Measurements from ENCODE around the gene CD164. TPM values are rescaled to one million over a fixed set of nuclear protein-coding genes. Genes with fewer than 3 reads are reported as not detected.

The CD164 gene
- total RNA-seq, 2 experiments from 2014 or later: 223 to 229 TPM

DNA sequence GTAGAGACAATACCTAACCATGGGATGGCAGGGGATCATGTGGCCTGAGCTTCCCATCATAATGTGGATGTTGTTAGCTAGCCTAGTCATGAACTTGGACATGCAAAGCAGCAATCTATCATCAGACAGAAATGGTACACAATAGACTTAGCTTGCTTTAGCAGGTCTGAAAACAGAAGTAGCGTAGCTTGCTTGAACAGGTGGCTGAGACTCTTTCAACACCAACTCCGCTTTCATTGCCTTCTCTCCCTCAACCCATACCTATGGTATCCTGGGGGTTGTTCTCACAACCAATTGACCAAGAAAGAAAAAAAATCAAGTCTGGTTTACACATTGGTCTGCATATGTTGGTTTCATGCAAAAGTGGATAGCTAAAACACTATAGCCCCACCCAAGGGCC is 23.0 kb downstream of the CD164 start:
- no peak for DNase-seq
- peaks cover 88% of the 10 kb centered on the region for H3K36me3 Mint-ChIP-seq
- CTCF ChIA-PET: no interaction called here
- peaks cover 9% of the 10 kb centered on the region for H3K4me1 Mint-ChIP-seq (ENCODE audit: low read depth)
- no peak overlapping the region for H3K4me3 Mint-ChIP-seq
- POLR2A ChIA-PET: interaction anchor here (1.4 kb wide), 1 partner anchor 18 kb away, joined by 5 read pairs; no protein-coding TSS in a partner anchor
- H3K9me3 Mint-ChIP-seq: peaks cover 13% of the 10 kb centered on the region
- no peaks in the 10 kb centered on the region for H3K27me3 Mint-ChIP-seq
- intact Hi-C loops (cut with micrococcal nuclease): no loop called here
- H3K27ac Mint-ChIP-seq: no peak overlapping the region

DNA sequence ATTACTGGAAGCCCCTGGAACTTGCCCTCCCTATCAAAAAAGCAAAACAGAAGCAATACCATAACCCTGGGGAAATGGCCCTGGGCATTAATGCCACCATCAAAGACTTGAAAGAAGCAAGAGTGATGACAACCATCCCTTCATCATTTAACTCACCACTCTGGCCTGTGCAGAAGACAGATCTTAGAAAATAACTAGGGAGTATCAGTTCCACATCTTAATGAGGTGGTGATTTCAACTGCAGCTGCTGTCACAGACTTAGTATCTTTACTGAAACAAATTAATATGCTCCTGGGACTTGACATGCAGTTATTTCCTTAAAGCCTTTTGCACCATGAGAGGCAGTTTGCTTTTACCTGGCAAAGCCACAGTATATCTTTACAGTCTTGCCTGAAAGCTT is 24.1 kb downstream of the CD164 start:
- no peak overlapping the region for H3K27ac Mint-ChIP-seq
- ChIA-PET POLR2A (interaction anchor here (1.4 kb wide), 1 partner anchor 19 kb away, joined by 5 read pairs; no protein-coding TSS in a partner anchor), CTCF (no interaction called here)

DNA sequence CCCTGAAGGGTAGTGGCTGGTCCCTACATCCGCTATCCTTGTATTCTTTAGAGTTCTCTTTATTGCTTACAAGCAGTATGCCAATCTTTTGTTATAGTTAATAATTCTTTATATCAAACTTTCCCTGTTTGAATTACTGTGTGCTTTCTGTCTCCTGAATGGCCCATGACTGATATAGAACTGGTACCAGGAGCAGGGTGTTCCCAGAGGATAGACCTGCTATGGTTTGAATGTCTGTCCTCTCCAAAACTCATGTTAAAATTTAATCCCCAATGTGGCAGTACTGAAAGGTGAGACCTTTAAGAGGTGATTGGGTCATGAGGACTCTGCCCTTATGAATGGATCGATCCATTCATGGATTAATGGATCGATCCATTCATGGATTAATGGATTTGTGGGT is 26.0 kb downstream of the CD164 start:
- Mint-ChIP-seq H3K4me1 (ENCODE audit: low read depth) (no peaks in the 10 kb centered on the region), H3K27ac (no peak overlapping the region), H3K4me3 (no peak overlapping the region), H3K36me3 (peaks cover 74% of the 10 kb centered on the region), H3K9me3 (peaks cover 13% of the 10 kb centered on the region), H3K27me3 (no peaks in the 10 kb centered on the region)
- CTCF ChIA-PET: no interaction called here
- no peak for DNase-seq
- POLR2A ChIA-PET: no interaction called here
- intact Hi-C loops (cut with micrococcal nuclease): no loop called here

More for the DNA sequence above, 24.1 kb downstream of the CD164 start:
- no peak overlapping the region for H3K4me3 Mint-ChIP-seq
- intact Hi-C loops (cut with micrococcal nuclease): no loop called here
- H3K36me3 Mint-ChIP-seq: peaks cover 83% of the 10 kb centered on the region
- no peak for DNase-seq
- no peaks in the 10 kb centered on the region for H3K27me3 Mint-ChIP-seq
- peaks cover 13% of the 10 kb centered on the region for H3K9me3 Mint-ChIP-seq
- peaks cover 3% of the 10 kb centered on the region for H3K4me1 Mint-ChIP-seq (ENCODE audit: low read depth)

DNA sequence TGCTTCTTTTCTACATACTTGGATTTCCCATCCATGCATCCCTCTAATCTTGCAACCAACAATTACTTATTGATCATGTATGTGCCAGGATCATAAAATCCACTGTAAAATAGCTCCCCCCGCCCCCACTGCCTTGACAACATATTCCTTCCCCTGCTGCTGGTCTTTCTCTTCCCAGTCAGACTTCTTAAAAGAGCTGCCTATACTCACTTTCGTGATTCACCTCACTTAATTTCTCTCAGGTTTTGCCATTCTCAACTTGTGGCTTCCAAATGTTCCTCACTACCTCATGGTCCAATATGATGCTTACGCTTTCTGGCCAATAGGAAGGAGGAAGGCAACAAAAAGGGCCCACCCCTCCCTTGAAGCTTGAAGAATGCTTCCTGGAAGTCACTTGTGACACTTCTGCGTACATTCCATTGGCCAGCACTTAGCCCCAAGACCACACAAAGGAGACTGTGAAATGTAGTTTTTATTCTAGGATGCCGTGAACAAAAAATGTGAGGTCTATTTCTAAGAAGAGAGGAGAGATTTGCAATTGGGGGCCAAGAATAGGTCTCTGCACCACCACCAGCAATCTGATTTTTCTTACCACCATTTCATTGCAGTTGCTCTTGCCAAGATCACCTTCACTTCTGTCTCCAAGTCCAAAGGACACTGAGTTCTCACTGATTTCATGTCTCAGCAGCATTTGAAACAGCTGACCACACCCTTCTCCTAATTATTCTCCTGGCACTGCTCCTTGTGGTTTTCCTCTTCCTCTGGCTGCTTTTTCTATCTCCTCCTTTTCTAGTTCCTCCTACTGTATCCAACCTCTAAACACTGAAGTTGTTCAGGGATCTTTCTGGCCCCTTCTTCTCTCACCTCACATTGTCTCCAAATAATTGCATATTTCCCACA is 30.8 kb downstream of the CD164 start:
- Mint-ChIP-seq H3K4me3 (no peak overlapping the region), H3K4me1 (ENCODE audit: low read depth) (no peaks in the 10 kb centered on the region), H3K27me3 (no peaks in the 10 kb centered on the region), H3K27ac (no peak overlapping the region), H3K9me3 (peaks cover 3% of the 10 kb centered on the region), H3K36me3 (peaks cover 29% of the 10 kb centered on the region)
- intact Hi-C loops (cut with micrococcal nuclease): no loop called here
- DNase-seq: no peak
- POLR2A ChIA-PET: no interaction called here
- CTCF ChIA-PET: no interaction called here

DNA sequence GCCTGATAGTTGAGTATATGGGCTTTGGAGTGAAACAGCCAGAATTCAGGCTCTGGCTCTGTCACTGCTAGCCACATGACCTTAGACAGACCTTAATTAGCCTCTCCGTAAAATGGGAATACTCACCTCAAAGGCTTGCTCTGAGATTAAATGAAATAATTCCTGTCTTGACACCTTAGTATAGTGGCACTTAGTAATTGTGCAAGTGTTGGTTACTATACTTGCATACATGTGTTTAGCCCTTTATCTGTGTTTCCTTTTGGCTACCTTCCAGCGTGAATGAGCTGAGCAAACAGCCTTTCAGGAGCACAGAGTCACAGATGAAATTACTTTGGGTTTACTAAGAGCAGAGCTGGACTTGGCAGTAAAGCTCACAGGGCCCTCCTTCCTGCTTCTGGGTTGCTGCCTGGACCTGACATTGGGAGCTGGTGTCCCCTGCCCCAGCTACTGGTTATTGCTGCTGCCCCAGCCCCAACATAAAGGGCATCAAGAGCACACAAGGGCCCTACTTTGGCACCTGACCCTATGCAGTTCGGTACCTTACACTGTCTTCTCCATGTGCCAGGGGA is 32.8 kb downstream of the CD164 start:
- ChIA-PET POLR2A (interaction anchor here (0.6 kb wide), 1 partner anchor 99 kb away, joined by 3 read pairs; no protein-coding TSS in a partner anchor), CTCF (no interaction called here)
- Mint-ChIP-seq H3K4me3 (no peak overlapping the region), H3K9me3 (no peaks in the 10 kb centered on the region), H3K4me1 (ENCODE audit: low read depth) (no peaks in the 10 kb centered on the region), H3K27ac (no peak overlapping the region), H3K36me3 (peaks cover 15% of the 10 kb centered on the region), H3K27me3 (no peaks in the 10 kb centered on the region)
- intact Hi-C loops (cut with micrococcal nuclease): no loop called here
- DNase-seq: no peak

DNA sequence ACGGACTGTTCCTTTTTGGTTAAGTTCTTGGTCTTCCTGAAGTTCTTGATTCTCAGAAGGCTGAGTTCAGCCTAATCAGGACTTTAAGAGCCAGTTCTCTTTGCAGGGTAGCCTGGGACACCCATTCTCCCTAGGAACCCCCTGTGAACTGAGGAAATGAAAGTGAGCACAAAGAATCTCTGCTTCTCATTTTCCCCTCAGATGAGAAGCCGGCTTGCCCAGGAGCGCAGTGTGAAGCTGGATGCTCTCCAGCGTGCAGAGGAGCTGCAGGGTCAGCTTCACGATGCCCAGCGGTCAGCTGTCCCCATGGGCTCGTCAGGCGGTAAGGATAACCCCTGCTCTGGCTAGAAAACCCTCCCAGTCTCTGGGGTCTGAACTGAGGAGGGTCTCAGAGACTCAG is 34.0 kb downstream of the CD164 start:
- intact Hi-C loops (cut with micrococcal nuclease): no loop called here
- Mint-ChIP-seq H3K4me3 (no peak overlapping the region), H3K9me3 (no peaks in the 10 kb centered on the region), H3K36me3 (peaks cover 8% of the 10 kb centered on the region), H3K27me3 (no peaks in the 10 kb centered on the region), H3K4me1 (ENCODE audit: low read depth) (no peaks in the 10 kb centered on the region), H3K27ac (no peak overlapping the region)
- DNase-seq: no peak
- ChIA-PET POLR2A (no interaction called here), CTCF (no interaction called here)

DNA sequence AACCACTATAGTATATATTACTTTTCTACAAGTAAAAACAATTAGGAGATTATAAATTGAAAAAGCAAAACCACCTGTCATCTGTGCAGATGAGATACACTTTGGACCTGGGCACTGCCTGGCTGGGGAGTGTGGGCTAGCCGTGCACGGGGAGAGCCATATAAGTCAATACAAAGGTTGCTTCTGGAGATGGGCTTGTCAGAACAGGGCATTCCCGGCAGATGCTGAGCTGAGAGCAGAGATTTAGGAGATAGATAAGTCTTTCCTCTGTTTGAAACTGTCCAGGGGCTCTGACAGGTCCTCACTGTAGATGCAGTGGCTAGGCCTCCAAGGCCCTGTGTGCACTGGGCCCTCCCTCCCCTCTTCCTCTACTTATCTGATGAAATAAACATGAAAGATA is 34.5 kb downstream of the CD164 start:
- peaks cover 6% of the 10 kb centered on the region for H3K36me3 Mint-ChIP-seq
- no peaks in the 10 kb centered on the region for H3K27me3 Mint-ChIP-seq
- POLR2A ChIA-PET: no interaction called here
- intact Hi-C loops (cut with micrococcal nuclease): no loop called here
- H3K27ac Mint-ChIP-seq: no peak overlapping the region
- CTCF ChIA-PET: no interaction called here
- no peaks in the 10 kb centered on the region for H3K9me3 Mint-ChIP-seq
- DNase-seq: no peak
- H3K4me3 Mint-ChIP-seq: no peak overlapping the region
- no peaks in the 10 kb centered on the region for H3K4me1 Mint-ChIP-seq (ENCODE audit: low read depth)

DNA sequence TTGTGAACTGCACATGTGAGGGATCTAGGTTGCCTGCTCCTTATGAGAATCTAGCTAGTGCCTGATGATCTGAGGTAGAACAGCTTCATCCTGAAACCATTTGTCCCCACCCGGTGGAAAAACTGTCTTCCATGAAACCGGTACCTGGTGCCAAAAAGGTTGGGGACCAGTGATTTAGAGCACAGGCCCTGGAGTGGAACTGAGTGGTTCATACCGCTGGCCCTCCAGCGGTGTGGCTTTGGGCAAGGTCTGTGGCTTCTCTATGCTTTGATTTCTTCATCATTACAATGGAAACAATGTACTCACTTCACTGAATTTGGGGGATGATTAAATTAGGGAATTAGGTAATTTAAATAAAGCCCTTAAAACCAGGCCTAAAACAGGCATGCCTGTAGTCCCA is 36.3 kb downstream of the CD164 start:
- Mint-ChIP-seq H3K36me3 (peaks cover 2% of the 10 kb centered on the region), H3K27ac (no peak overlapping the region), H3K4me1 (ENCODE audit: low read depth) (no peaks in the 10 kb centered on the region), H3K9me3 (no peaks in the 10 kb centered on the region), H3K27me3 (no peaks in the 10 kb centered on the region), H3K4me3 (no peak overlapping the region)
- POLR2A ChIA-PET: no interaction called here
- DNase-seq: no peak
- intact Hi-C loops (cut with micrococcal nuclease): no loop called here
- CTCF ChIA-PET: no interaction called here

DNA sequence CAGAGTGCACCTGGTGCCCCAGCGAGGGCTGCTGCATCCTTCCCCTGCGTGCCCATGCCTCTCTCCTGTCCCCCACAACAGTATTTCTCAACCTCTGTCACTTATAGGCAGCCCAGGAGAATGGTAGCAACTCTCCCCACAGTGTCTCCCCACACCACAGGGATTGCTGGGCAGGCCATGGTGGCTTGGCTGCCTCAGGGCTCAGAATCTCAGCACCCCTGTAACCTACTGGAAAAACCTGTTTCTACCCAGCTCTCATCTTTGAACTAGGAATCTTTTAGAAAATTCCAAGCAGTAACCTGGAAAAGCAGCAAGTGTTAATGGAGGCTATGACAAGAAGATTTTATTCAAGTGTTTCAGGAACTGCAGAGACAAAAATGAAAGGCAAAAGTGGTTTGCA is 38.0 kb downstream of the CD164 start:
- Mint-ChIP-seq H3K27me3 (no peaks in the 10 kb centered on the region), H3K27ac (no peak overlapping the region)
- CTCF ChIA-PET: no interaction called here

DNA sequence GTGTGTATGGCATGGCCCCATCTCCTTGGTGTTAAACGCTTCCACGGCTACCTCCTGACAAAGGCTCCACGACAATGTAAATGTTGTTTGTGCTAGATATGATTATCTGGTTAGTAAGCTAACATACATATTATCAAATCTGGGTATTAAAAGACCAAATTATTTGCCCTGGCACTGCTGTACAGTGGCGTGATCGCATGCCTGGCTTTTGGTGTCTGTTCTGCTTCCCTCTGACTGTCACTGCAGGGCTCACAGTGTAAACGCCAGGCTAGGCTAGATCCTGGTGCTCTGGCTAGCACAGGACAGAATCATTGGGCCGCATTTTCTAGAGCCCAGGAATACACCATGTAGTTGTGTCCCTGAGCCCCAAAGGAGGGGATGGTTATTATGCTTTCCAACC is 38.7 kb downstream of the CD164 start:
- POLR2A ChIA-PET: interaction anchor here (0.6 kb wide), 1 partner anchor 201 kb away, joined by 4 read pairs; no protein-coding TSS in a partner anchor
- intact Hi-C loops (cut with micrococcal nuclease): no loop called here
- CTCF ChIA-PET: no interaction called here
- Mint-ChIP-seq H3K27me3 (no peaks in the 10 kb centered on the region), H3K9me3 (no peaks in the 10 kb centered on the region), H3K27ac (no peak overlapping the region), H3K36me3 (no peaks in the 10 kb centered on the region), H3K4me3 (no peak overlapping the region), H3K4me1 (ENCODE audit: low read depth) (no peaks in the 10 kb centered on the region)
- DNase-seq: no peak

More for the DNA sequence above, 38.0 kb downstream of the CD164 start:
- H3K9me3 Mint-ChIP-seq: no peaks in the 10 kb centered on the region
- no peak for DNase-seq
- intact Hi-C loops (cut with micrococcal nuclease): no loop called here
- POLR2A ChIA-PET: no interaction called here
- no peaks in the 10 kb centered on the region for H3K36me3 Mint-ChIP-seq
- H3K4me1 Mint-ChIP-seq (ENCODE audit: low read depth): no peaks in the 10 kb centered on the region
- H3K4me3 Mint-ChIP-seq: no peak overlapping the region

DNA sequence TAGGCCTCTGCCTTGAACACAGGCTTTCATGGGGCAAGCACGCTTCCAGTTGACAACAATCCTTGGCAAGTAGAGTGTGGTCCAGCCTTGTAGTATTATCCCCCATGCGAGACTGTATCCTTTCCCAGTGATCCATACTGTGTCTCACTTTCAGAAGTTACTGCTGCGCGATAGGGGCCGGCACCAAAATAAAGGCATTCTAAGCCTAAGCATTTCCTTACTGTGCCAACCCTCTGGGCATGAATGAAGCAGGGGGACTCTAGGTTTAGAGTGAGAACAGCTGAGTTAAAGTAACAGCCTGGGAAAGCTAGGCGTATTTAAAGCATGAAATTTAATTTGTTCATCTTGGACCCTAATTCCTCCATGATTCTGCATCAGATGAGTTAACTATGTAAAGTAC is 39.4 kb downstream of the CD164 start:
- H3K4me3 Mint-ChIP-seq: no peak overlapping the region
- no peak overlapping the region for H3K27ac Mint-ChIP-seq
- no peak for DNase-seq
- ChIA-PET CTCF (no interaction called here), POLR2A (interaction anchor here (0.6 kb wide), 1 partner anchor 200 kb away, joined by 4 read pairs; no protein-coding TSS in a partner anchor)
- no peaks in the 10 kb centered on the region for H3K27me3 Mint-ChIP-seq
- no peaks in the 10 kb centered on the region for H3K9me3 Mint-ChIP-seq
- no peaks in the 10 kb centered on the region for H3K36me3 Mint-ChIP-seq
- H3K4me1 Mint-ChIP-seq (ENCODE audit: low read depth): no peaks in the 10 kb centered on the region
- intact Hi-C loops (cut with micrococcal nuclease): no loop called here

DNA sequence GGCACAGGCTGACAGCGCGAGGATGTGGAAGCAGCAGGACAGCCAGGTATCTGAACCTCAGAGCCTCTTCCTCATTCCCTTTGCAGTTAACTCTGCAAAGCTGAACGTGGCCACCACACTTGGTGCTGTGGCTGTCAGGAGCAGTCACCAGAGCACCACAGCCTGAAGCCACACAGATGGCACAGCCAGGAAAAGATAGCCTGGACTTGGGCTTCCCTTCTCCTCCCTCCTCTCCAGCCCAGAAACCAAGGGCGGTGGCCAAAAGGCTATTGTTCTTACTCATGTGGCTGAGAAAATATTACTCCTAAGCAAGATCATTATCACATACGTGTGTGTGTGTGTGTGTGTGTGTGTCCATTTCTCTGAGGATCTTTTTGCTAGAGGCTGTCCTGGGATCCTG is 39.8 kb downstream of the CD164 start:
- Mint-ChIP-seq H3K4me3 (no peak overlapping the region), H3K36me3 (no peaks in the 10 kb centered on the region), H3K27ac (no peak overlapping the region), H3K4me1 (ENCODE audit: low read depth) (no peaks in the 10 kb centered on the region), H3K27me3 (no peaks in the 10 kb centered on the region), H3K9me3 (no peaks in the 10 kb centered on the region)
- ChIA-PET POLR2A (no interaction called here), CTCF (no interaction called here)
- intact Hi-C loops (cut with micrococcal nuclease): no loop called here
- DNase-seq: no peak

DNA sequence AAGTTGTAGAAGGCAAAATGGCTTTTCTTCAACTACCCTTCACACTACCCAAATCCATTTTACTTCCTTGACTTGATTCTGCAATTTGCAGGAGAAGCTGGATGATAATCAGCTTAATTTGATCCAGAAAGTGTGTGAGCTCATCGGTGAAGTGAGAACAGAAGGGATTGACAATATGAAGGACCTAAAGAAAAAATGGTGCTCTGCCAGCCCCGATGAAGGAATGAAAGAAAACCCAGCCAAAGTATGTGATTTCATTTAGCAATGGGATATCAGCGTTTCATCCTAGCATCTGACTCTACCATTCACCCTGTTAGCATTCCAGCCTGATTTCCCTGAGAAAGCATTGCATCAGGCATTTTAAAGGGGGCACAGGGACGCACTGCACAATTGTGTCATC is 41.5 kb downstream of the CD164 start:
- CTCF ChIA-PET: interaction anchor here (0.5 kb wide), 1 partner anchor 1705 kb away, joined by 3 read pairs; no protein-coding TSS in a partner anchor
- POLR2A ChIA-PET: no interaction called here
- Mint-ChIP-seq H3K36me3 (no peaks in the 10 kb centered on the region), H3K4me1 (ENCODE audit: low read depth) (no peaks in the 10 kb centered on the region), H3K9me3 (no peaks in the 10 kb centered on the region), H3K27ac (no peak overlapping the region), H3K4me3 (no peak overlapping the region), H3K27me3 (no peaks in the 10 kb centered on the region)
- DNase-seq: no peak
- intact Hi-C loops (cut with micrococcal nuclease): no loop called here
